Fibroblast of skin of right quadriceps (primary cell): ENCODE measurements around the gene ALPI.
"Not testable (repeated sequence)": the region's sequence is repeated elsewhere in the genome, so short reads cannot be mapped to it uniquely, and the experiment has no call there.

Experiments
- DNase-seq: peaks from one replicate; pipeline ENCODE4 v3.0.0-alpha.2; 2013

ALPI gene

DNA sequence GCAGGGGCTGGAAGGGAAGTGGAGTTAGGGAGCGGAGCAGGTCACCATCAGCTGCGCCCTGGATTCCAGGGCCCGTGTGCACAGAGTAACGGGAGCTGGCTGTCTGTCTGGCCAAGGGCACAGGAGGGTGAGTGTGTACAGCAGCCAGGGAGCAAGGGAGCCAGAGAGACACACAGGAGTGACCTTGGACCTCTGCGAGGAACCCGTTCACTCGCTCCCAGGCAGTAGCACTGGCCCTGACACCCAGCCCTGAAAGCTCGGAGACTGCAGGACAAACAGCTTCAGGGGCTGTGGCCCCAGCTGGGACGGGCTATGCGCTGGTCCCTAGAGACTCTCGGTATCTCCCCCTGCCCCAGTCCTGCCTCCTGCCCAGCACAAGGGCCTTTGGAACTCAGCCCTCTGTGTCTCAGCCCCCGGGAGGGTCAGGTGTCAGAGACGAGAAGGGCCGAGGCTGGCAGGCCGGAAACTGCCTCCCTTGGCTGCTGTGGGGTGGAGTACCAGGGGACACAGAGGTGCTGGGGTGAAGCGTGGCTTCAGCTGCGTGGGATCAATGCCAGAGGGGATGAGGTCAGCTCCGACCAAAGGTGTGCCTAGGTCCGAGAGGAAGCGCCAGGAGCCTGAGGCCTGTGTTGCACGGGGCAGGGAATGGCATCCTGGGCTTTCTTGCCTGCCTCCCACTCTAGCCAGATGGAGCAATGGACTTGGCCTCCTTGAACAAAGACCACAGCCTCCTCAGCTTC lies 12.1 kb upstream of the ALPI start:
- not testable (repeated sequence) for DNase-seq

DNA sequence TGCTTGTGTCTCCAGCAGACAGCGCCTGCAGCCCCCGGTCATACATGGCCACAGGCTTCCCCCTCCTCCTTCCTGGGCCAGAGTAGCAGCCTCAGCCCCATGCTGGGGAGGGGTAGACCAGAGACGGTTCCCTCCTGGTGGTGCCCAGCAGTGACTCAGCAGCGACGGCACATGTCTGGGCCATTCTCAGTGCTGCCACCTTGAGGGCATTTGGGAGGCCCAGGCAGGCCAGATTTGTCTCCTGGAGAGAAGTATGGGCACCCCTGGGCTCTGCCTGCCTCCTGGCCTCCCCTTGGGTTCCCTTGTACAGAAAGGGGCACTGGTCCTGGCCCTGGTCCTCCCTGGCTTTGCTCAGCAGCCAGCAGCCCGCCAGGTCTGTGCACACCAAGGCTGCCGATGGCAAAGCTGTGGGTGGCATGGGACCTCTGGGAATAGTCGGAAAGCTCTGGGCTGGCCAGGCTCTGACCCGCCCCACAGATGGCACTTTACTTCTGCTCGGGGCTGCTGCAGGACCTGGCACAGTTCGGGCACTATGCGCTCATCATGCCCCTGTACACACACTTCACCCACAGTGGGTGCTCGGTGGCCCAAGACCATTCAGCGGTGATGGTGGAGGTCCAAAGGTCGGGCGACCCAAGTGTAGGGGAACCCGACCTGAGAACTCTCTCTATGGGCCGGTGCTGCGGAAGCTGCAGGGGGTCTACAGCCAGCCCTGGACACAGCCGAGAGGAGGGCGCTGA lies 11.4 kb upstream of the ALPI start:
- peak; percentile 32 for DNase-seq

DNA sequence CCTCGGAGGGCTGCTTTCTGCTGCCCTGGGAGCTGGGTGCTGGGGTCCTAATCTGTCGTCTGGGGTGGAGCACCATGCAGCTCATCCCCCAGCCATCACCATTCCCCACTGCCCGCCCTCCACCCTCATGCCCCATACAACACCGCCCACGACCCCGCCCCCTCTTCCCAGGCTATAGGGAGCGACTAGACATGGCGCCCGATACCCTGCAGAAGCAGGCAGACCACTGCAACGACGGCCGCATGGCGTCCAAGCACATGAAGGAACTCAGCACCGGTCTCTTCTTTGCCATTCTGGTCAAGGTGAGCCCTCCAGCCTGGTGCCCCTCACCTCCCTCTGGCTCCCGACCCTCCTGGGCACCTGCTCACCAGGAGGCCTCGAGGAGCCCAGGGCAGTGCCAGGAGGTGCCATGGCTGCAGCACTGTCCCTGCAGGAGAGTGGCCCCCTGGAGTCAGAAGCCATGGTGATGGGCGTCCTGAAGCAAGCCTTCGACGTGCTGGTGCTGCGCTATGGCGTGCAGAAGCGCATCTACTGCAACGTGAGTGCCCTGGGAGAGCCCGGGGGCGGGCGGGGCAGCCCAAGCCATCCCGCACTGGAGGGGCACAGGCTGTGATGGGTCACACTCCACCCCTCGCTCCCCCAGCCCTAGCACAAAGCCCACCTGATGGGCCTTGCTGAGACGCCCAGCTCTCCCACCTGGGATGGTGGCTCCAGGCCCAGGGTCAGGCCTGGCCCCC lies 10.6 kb upstream of the ALPI start:
- not testable (repeated sequence) for DNase-seq

DNA sequence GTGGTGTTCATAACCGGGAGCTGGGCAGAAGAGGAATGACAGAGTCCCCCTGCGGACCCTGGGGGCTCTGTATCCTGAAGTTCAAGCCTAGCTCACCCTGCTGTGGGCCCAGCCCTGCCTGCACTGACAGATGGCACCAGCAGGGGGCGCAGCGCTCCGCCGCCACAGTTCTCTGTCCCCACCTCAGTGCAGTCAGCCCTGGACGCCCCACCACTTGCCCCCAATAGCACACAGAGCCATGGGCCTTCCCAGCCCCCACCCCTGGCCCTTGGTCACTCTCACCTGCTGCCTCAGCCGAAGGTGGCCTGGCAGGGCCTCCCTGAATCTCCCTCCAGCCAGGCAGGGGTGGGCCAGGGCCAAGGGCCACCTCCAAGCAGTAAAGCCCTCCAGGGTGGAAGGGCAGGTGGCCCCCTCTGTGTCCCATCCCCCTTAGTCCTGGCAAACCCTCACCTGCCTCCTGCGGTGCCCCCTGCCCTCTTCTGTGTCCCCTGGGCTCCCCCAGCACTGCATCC lies 9.6 kb upstream of the ALPI start:
- DNase-seq: not testable (repeated sequence)

DNA sequence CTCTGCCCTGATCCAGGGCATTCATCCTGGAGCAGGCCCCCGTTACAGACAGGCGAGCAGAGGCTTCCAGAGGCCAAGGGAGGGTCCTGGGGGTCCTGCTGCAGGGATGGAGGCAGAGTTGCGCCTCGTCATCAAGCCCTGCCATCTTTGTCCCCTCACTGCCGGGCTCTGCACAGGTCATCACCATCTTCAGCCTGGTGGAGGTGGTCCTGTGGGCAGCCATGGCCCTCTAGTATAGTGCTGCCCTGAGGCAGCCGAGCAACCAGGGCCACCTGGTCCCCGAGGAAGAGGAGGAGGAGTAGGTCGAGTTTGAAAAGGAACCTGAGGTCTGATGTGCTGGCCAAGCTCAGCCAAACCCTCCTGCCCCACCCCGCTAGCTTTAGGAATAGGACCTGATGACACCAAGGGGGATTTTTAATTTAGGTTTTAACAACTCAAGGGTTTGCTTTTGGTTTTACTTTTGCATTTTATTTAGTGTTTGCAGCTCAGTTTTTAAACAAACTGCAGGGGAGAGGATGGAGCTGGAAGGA lies 8.8 kb upstream of the ALPI start:
- no peak for DNase-seq

DNA sequence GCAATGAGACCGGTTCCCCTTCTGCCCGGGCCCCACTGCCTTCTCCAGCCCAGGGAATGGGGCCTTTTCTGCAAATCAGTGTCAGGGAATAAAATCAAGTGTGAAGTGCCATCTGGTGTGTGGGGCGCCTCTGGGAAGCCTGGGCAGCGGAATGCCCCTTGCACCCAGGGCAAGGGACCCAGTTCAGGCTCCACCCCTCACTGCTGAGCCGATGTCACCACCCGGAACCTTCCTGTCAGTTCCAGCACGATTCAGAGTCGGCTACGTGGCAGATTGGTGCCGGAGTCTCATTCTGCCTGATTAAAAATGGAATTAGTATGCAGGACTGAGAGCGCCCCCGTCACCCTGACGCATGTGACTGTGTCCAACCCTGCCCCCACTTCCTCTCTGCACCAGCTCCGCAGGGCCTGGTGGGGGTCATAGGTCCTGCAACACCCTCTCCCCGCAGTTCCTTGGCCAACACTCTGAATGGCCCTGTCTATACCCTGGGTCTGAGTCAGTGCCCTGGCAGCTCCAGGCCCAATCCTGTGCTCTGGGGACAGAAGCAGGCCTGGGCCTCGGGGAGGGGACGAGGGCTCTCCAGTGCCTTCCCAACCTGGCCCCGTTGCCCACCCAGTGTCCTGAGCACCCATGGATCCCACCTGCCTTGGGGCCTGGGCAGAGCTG lies 8.2 kb upstream of the ALPI start:
- no peak for DNase-seq

DNA sequence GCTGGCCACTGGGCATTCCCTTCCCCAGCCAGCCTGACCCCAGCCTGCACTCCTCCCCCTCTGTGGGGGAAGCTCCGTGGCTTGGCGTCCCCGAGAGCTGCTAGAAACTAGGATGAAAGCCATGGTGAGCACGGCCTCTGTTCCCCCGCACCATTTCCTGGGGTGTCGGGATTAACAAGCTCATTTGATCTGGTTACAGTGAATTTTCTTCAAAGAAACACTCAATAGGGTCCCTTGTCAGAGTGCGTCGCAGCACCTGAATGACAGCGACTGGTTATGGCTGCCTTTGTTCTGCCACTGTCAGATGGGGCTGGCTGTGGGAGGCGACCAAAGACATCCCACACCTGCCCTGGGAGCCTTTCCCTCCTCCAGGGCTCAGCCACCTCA lies 7.7 kb upstream of the ALPI start:
- DNase-seq: no peak

DNA sequence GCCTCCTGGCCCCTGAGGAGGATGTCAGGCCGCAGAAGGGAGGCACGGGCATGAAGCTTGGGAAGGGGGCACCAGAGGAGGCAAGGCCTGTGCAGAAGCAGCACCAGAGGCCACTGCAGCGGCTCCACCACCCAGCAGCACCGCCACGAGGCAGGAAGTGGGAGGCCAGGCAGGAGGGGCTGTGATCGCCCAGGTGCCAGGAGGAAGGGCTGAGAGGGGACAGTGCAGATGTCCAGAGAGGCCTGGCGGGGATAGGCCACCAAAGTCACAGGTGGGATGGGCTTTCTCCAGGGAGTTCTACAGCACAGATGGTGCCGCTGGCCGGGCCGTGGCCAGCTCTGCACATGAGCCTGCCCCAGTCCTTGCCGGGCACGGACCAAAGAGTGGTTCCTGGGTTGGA lies 6.0 kb upstream of the ALPI start:
- no peak for DNase-seq

DNA sequence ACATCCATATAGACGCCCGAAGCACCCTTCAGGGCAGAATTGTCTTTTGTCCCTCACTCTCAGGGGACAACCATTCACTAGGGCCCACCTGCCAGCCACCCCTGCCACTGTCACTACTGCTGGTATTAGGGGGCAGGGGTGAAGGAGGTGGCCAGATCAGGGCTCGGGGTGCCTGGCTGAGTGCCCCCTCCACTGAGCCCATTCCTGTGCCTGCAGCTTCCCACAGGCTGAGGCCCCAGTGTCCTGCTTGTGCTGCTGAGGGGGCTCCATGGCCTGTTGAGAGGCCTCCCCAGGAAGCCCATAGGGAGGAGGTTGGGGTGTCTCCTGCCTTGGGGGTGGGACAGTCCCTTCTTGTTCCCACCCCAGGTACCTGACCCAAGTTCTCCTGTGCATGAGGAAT lies 4.3 kb upstream of the ALPI start:
- DNase-seq: not testable (repeated sequence)

DNA sequence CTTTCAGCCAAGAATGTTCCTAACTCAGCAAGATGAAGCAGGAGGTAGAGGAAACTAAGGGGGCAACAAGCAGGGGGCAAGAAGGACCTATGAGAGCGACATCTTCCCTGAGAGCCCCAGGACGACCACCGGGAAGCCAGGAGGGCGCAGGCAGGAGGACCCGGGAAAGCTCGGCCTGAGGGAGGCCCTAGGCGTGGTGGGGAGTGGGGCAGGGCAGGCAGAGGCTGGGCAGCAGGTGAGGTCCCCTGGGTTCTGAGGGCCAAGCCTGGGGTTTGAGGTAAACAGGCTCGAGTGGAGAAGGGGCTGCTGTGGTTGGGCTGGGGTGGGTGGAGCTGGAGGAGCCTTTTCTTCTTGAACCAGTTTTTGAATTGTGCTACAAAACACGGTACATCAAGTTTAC lies 1.3 kb upstream of the ALPI start:
- no peak for DNase-seq

DNA sequence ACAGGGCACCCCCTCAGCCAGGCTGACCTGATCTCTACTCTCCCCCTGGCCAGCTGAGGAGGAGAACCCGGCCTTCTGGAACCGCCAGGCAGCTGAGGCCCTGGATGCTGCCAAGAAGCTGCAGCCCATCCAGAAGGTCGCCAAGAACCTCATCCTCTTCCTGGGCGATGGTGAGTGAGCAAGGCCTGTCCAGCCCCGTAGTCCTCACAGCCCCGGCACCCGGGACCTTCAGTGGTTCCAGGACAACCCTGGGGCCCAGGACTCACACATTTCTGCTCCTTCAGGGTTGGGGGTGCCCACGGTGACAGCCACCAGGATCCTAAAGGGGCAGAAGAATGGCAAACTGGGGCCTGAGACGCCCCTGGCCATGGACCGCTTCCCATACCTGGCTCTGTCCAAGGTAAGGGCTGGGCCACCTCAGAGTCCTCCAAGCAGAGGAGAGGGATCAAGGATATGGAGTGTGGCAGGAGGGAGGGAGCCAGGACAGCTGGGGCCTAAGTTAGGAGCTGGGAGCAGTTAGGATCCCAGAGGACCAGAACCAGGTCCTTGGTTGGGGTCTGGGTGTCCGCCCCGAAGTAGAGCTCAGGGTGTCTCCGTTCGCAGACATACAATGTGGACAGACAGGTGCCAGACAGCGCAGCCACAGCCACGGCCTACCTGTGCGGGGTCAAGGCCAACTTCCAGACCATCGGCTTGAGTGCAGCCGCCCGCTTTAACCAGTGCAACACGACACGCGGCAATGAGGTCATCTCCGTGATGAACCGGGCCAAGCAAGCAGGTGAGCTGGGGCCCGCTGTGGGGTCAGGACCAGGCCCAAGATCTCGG lies 555 bp downstream of the ALPI start:
- DNase-seq: no peak

DNA sequence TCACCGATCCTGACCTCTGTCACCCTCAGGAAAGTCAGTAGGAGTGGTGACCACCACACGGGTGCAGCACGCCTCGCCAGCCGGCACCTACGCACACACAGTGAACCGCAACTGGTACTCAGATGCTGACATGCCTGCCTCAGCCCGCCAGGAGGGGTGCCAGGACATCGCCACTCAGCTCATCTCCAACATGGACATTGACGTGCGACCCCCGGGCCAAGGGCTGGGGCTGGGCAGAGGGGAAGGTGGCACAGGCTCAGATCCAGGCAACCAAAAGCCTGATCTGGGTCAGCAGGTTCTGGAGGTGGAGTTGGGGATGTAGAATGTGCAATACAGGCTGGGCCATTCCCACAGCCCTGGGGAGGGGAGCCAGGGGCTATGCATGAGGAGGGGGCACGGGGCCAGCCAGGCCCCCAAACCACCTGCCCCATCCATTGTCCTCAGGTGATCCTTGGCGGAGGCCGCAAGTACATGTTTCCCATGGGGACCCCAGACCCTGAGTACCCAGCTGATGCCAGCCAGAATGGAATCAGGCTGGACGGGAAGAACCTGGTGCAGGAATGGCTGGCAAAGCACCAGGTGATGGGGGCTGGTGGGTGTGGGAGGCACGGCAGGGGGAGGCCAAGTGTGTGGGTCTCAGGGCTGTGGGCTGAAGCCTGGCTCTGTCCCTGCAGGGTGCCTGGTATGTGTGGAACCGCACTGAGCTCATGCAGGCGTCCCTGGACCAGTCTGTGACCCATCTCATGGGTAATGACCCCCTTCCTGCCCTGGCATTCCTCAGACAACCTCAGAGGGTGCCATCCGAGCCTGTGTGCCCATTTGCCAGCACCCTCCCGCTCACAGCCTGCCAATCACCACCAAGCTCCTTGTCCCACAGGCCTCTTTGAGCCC lies 1.4 kb downstream of the ALPI start:
- no peak for DNase-seq

DNA sequence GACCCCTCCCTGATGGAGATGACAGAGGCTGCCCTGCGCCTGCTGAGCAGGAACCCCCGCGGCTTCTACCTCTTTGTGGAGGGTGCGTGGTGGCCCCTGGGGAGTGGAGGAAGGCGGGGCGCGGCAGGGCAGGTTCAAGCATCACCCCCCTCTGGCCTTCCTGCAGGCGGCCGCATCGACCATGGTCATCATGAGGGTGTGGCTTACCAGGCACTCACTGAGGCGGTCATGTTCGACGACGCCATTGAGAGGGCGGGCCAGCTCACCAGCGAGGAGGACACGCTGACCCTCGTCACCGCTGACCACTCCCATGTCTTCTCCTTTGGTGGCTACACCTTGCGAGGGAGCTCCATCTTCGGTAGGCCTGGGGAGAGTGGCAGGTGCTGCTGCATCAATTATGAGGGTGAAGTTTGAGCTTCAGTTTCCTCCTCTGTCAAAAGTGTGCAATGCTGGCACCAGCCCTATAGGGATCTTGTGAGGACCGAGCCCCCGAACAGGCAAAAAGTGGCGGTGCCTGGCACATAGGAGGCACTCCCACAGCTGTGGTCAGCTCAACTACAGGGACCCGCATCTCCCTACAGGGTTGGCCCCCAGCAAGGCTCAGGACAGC lies 2.2 kb downstream of the ALPI start:
- no peak for DNase-seq

DNA sequence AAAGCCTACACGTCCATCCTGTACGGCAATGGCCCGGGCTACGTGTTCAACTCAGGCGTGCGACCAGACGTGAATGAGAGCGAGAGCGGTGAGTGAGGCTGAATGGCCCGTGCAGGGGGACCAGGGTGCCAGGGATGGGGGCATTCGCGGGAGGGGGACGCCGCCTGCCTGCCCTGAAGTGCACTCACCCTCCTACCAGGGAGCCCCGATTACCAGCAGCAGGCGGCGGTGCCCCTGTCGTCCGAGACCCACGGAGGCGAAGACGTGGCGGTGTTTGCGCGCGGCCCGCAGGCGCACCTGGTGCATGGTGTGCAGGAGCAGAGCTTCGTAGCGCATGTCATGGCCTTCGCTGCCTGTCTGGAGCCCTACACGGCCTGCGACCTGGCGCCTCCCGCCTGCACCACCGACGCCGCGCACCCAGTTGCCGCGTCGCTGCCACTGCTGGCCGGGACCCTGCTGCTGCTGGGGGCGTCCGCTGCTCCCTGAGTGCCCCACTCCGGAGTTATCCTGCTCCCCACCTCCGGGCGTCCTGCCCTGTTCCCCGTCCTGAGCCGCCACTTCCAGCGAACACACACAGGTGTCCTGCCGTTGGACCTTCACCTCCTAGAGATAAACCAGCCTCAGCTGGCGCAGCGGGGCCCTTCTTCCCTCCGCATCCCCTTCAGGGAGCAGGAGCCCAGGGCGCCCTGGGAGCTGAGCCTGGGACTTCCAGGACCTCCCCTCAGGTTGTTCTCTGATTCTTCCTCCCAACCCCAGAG lies 2.9 kb downstream of the ALPI start:
- no peak for DNase-seq

DNA sequence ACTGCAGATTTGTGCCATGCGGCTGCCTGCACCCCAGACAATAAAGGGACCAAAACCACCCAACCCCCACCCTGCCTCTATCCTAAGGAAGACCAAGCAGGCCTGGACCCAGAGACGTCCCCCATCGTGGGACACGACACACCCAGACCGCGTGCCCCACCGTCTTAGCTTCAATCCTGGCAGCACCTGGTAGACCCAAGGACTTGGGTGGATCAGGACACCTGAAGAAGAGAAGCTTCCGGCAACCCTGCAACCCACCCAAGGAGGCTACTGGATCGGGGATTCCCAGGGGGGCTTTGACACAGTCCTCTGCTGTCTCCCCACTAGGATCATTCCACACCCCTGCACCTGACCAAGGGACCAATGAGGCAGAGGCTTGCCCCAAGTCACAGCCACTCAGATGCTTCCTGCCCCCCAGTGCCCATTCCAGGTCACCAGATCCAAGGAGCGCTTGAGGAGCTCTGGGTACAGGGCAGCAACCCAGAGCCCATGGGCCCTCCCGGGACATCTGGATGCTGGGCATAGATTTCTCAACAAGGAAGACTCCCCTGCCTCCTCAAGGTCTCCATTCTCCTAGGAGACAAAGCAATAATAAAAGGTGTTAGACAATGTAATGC lies 3.6 kb downstream of the ALPI start:
- no peak for DNase-seq

DNA sequence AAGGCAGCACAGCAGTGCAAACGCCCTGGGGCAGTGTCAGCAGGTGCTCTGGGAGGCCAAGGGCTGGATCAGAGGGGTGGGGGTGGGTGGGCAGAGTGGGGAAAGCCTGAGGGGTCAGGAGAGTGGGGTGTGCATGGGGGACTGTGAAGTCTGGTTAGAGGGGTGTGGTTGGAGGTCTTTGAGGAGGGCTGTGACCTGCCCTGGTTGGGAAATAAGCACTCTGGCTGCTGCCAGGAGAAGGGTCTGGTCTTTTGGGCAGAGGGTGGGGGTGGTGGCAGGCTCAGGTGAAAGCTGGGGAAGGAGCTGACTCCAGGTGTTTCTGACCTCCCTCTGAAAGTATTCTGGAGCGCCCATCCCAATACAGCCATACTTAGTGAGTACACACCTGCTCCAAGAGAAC lies 4.2 kb downstream of the ALPI start:
- no peak for DNase-seq

DNA sequence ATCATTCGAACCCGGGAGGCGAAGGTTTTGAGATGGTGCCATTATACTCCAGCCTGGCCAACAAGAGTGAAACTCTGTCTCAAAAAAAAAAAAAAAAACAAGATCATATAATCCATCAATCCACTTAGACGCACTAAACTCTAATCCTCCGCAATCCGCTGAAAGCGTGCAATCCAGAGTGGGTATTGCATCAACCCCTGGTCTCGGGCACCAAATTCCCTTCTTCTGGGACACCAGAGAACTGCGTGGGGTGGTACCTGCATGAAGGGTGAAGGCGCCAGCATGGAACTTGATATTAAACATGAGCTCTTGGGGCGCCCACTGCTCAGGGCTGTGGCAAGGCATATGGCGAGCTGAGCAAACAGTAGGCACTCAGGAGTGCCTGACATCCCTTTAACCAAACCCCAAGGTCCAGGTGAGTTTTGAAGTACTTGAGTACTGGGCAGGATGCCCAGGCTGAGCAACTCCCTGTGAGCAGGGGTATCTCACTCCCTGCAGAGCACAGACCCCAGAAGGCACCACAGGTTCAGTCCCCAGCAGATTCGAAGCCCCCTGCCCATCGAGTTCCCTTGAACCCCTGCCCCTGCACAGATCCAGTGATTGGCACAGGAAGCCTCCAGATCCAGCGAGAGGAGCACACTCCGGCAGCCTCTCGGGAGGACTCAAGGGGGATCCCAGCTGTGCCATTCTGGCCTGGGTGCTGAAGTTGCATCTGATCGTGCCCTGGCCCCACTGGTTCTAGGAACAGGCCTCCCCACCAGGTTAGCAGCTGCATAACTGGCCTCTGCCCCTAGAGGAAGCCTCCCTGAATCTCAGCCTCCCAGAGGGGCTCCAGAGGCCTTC lies 8.0 kb downstream of the ALPI start:
- no peak for DNase-seq

DNA sequence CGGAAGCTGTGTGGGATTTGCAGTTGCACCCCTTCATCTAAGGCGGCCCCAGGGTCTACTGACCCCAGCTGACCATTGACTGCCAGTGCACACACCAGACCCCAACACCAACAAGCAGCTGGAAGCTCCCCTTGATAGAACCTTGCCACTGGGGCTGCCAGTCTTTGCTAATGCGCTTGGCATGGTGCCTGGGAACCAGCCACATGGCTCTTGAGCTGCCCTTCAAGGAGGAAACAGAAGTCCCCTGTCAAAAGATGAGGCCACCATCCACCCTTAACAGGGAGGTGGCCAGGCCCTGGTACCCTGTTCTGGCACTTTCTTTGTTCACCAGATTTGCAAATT lies 8.6 kb downstream of the ALPI start:
- DNase-seq: no peak
